ENCODE data around the gene GALP. TPM values are rescaled to one million over a fixed set of nuclear protein-coding genes. Genes with fewer than 3 reads are reported as not detected.
"Not testable (repeated sequence)": the region's sequence is repeated elsewhere in the genome, so short reads cannot be mapped to it uniquely, and the experiment has no call there.

Gene GALP
- total RNA-seq, 1 experiment from 2014 or later, result not detected

DNA sequence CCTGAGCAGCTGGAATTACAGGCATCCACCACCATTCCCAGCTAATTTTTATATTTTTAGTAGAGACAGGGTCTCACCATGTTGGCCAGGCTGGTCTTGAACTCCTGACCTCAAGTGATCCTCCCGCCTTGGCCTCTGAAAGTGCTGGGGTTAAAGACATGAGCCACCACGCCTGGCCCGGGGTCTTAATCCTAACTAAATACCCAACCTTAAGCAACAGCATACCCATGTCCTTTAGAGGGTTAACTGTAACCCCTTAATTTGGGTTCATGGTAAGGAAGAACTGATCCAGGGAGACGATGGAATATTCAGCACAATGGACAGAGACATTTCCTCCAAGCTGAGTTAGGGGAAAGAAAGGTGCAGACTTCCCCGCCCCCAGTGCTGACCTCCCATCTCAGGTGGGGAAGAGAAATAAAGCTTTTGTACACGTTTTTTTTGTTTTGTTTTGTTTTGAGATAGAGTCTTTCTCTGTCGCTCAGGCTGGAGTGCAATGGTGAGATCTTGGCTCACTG, 8.7 kb upstream of the GALP start:
- no peak overlapping the region for H3K4me3 Mint-ChIP-seq (ENCODE audit: unreplicated experiment)

GRCh38 chr19:56170261-56170660, 5.5 kb upstream of the GALP start:
- H3K27me3 Mint-ChIP-seq (ENCODE audit: insufficient read depth, unreplicated experiment), result no peaks in the 10 kb centered on the region
- POLR2A ChIA-PET, result interaction anchor here (0.7 to 1.6 kb wide), 2 partner anchors 27 to 145 kb away, joined by 3 to 4 read pairs; no protein-coding TSS in a partner anchor
- peak overlapping the region; percentile 0 for H3K4me3 Mint-ChIP-seq (ENCODE audit: unreplicated experiment)
- no peaks in the 10 kb centered on the region for H3K36me3 Mint-ChIP-seq (ENCODE audit: insufficient read depth, unreplicated experiment)
- no peak overlapping the region for H3K27ac Mint-ChIP-seq (ENCODE audit: low read depth, unreplicated experiment)
- no TSS peak for BruUV-seq (replicated peaks)
- DNase-seq (ENCODE audit: unreplicated experiment), result peak; percentile 93
- intact Hi-C loops (cut with micrococcal nuclease), result loop anchor here (2.0 to 5.0 kb wide), 2 partner anchors 29 to 78 kb away; partner anchors contain the start of gene ZNF444
- CTCF ChIA-PET, result interaction anchor here (0.7 to 4.3 kb wide), 3 partner anchors 85 to 104 kb away, joined by 3 to 18 read pairs (median 8); no protein-coding TSS in a partner anchor
- no peaks in the 10 kb centered on the region for H3K9me3 Mint-ChIP-seq (ENCODE audit: unreplicated experiment)
- TF ChIP-seq, protein P1, sequence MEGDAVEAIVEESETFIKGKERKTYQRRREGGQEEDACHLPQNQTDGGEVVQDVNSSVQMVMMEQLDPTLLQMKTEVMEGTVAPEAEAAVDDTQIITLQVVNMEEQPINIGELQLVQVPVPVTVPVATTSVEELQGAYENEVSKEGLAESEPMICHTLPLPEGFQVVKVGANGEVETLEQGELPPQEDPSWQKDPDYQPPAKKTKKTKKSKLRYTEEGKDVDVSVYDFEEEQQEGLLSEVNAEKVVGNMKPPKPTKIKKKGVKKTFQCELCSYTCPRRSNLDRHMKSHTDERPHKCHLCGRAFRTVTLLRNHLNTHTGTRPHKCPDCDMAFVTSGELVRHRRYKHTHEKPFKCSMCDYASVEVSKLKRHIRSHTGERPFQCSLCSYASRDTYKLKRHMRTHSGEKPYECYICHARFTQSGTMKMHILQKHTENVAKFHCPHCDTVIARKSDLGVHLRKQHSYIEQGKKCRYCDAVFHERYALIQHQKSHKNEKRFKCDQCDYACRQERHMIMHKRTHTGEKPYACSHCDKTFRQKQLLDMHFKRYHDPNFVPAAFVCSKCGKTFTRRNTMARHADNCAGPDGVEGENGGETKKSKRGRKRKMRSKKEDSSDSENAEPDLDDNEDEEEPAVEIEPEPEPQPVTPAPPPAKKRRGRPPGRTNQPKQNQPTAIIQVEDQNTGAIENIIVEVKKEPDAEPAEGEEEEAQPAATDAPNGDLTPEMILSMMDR (IDR thresholded peaks at IDR 0.05; ENCODE audit: unreplicated experiment), result no peak
- H3K4me1 Mint-ChIP-seq (ENCODE audit: insufficient read depth, unreplicated experiment), result peaks cover 7% of the 10 kb centered on the region

More for the DNA sequence above, 8.7 kb upstream of the GALP start:
- DNase-seq (ENCODE audit: unreplicated experiment), result peak; percentile 41
- H3K27ac Mint-ChIP-seq (ENCODE audit: low read depth, unreplicated experiment), result no peak overlapping the region
- no peaks in the 10 kb centered on the region for H3K27me3 Mint-ChIP-seq (ENCODE audit: insufficient read depth, unreplicated experiment)
- CTCF ChIA-PET, result interaction anchor here (0.5 kb wide), 1 partner anchor 76 kb away, joined by 4 read pairs; no protein-coding TSS in a partner anchor
- intact Hi-C loops (cut with micrococcal nuclease), result no loop called here
- no peaks in the 10 kb centered on the region for H3K9me3 Mint-ChIP-seq (ENCODE audit: unreplicated experiment)
- no TSS peak for BruUV-seq (replicated peaks)
- TF ChIP-seq, protein P1 (IDR thresholded peaks at IDR 0.05; ENCODE audit: unreplicated experiment), result no peak
- POLR2A ChIA-PET, result no interaction called here
- H3K4me1 Mint-ChIP-seq (ENCODE audit: insufficient read depth, unreplicated experiment), result peaks cover 7% of the 10 kb centered on the region
- peaks cover under 1% of the 10 kb centered on the region for H3K36me3 Mint-ChIP-seq (ENCODE audit: insufficient read depth, unreplicated experiment)

- Mint-ChIP-seq H3K27me3 (ENCODE audit: insufficient read depth, unreplicated experiment) (no peaks in the 10 kb centered on the region), H3K9me3 (ENCODE audit: unreplicated experiment) (no peaks in the 10 kb centered on the region), H3K4me3 (ENCODE audit: unreplicated experiment) (no peak overlapping the region), H3K36me3 (ENCODE audit: insufficient read depth, unreplicated experiment) (no peaks in the 10 kb centered on the region), H3K4me1 (ENCODE audit: insufficient read depth, unreplicated experiment) (peaks cover 7% of the 10 kb centered on the region), H3K27ac (ENCODE audit: low read depth, unreplicated experiment) (no peak overlapping the region)
- intact Hi-C loops (cut with micrococcal nuclease), result loop anchor here (5.0 kb wide), 1 partner anchor 82 kb away; no protein-coding TSS in a partner anchor
- no TSS peak for BruUV-seq (replicated peaks)
- CTCF ChIA-PET, result interaction anchor here (0.6 to 4.3 kb wide), 7 partner anchors 36 to 107 kb away, joined by 3 to 18 read pairs (median 4); no protein-coding TSS in a partner anchor
- TF ChIP-seq, protein P1 (IDR thresholded peaks at IDR 0.05; ENCODE audit: unreplicated experiment), result no peak
- DNase-seq (ENCODE audit: unreplicated experiment), result no peak
- POLR2A ChIA-PET, result no interaction called here
Measured at GRCh38 chr19:56174086-56174485, 1.7 kb upstream of the GALP start.

DNA sequence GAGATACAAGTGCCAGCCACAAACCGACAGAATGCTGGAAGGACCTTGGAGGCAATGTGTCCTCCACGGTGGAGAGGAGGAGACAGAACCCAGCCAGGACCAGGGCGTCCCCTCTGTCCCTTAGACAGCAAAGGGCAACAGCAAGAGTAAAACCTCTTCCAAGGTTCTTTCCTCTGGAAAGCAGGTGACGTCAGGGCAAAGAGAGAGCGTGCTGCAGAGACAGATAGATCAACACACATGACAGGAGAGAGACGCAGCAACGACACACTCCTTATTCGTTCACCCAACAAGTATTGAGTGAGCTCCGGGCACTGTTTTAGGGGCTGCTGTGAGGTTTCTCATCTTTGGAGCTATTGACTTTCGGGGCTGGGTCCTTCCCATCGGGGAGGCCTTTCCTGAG, 1.3 kb upstream of the GALP start:
- TF ChIP-seq, protein P1 (IDR thresholded peaks at IDR 0.05; ENCODE audit: unreplicated experiment), result no peak
- DNase-seq (ENCODE audit: unreplicated experiment), result no peak
- H3K4me3 Mint-ChIP-seq (ENCODE audit: unreplicated experiment), result no peak overlapping the region
- H3K9me3 Mint-ChIP-seq (ENCODE audit: unreplicated experiment), result no peaks in the 10 kb centered on the region
- intact Hi-C loops (cut with micrococcal nuclease), result loop anchor here (5.0 kb wide), 1 partner anchor 82 kb away; no protein-coding TSS in a partner anchor
- H3K4me1 Mint-ChIP-seq (ENCODE audit: insufficient read depth, unreplicated experiment), result peaks cover 7% of the 10 kb centered on the region
- no peaks in the 10 kb centered on the region for H3K27me3 Mint-ChIP-seq (ENCODE audit: insufficient read depth, unreplicated experiment)
- no peaks in the 10 kb centered on the region for H3K36me3 Mint-ChIP-seq (ENCODE audit: insufficient read depth, unreplicated experiment)
- CTCF ChIA-PET, result interaction anchor here (0.6 to 0.9 kb wide), 2 partner anchors 77 to 99 kb away, joined by 3 read pairs; no protein-coding TSS in a partner anchor
- no TSS peak for BruUV-seq (replicated peaks)
- POLR2A ChIA-PET, result no interaction called here
- no peak overlapping the region for H3K27ac Mint-ChIP-seq (ENCODE audit: low read depth, unreplicated experiment)

DNA sequence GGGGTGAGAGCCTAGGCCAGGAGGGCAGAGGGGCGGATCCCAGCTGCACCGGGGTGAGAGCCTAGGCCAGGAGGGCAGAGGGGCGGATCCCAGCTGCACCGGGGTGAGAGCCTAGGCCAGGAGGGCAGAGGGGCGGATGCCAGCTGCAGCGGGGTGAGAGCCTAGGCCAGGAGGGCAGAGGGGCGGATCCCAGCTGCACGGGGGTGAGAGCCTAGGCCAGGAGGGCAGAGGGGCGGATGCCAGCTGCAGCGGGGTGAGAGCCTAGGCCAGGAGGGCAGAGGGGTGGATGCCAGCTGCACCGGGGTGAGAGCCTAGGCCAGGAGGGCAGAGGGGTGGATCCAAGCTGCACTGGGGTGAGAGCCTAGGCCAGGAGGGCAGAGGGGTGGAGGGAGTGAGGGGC, 502 bp downstream of the GALP start:
- H3K36me3 Mint-ChIP-seq (ENCODE audit: insufficient read depth, unreplicated experiment); H3K4me1 Mint-ChIP-seq (ENCODE audit: insufficient read depth, unreplicated experiment); POLR2A ChIA-PET; BruUV-seq (replicated peaks); H3K9me3 Mint-ChIP-seq (ENCODE audit: unreplicated experiment); H3K27me3 Mint-ChIP-seq (ENCODE audit: insufficient read depth, unreplicated experiment); DNase-seq (ENCODE audit: unreplicated experiment); H3K4me3 Mint-ChIP-seq (ENCODE audit: unreplicated experiment); H3K27ac Mint-ChIP-seq (ENCODE audit: low read depth, unreplicated experiment); intact Hi-C loops (cut with micrococcal nuclease): not testable (repeated sequence)
- CTCF ChIA-PET, result interaction anchor here (0.5 to 1.0 kb wide), 3 partner anchors 22 to 157 kb away, joined by 3 to 6 read pairs (median 3); no protein-coding TSS in a partner anchor
